Fibroblast of mammary gland (primary cell): ENCODE data around the gene CLINT1.
"Not testable (repeated sequence)": the region's sequence is repeated elsewhere in the genome, so short reads cannot be mapped to it uniquely, and the experiment has no call there.

Experiments
- DNase-seq: peaks from one replicate; pipeline ENCODE4 v3.0.0-alpha.2; 2010; ENCODE audit warnings: low read depth
- H3K4me3 ChIP-seq: 2 replicates; pipeline ENCODE4 v1.5.1; 2011; ENCODE audit warnings: low read depth, mild to moderate bottlenecking, low read length, moderate library complexity; ENCODE audit not compliant: control insufficient read depth
- CTCF ChIP-seq: conservative IDR thresholded peaks from 2 replicates; pipeline ENCODE4 v1.5.1; 2011; ENCODE audit warnings: low read depth, low read length, inconsistent platforms; ENCODE audit not compliant: control insufficient read depth, insufficient read depth

Gene CLINT1

GRCh38 chr5:157893611-157894010 lies 34.7 kb upstream of the CLINT1 start:
- no peak for TF ChIP-seq CTCF
- H3K4me3 ChIP-seq = no peak overlapping the region
- DNase-seq = no peak

GRCh38 chr5:157892974-157893373 lies 34.0 kb upstream of the CLINT1 start:
- H3K4me3 ChIP-seq = no peak overlapping the region
- TF ChIP-seq CTCF = no peak
- DNase-seq = no peak

- no peak overlapping the region for H3K4me3 ChIP-seq
- DNase-seq = no peak
- no peak for TF ChIP-seq CTCF
Observed at GRCh38 chr5:157890836-157891597, 32.1 kb upstream of the CLINT1 start.

GRCh38 chr5:157888814-157889532 lies 30.0 kb upstream of the CLINT1 start:
- TF ChIP-seq CTCF = no peak
- no peak overlapping the region for H3K4me3 ChIP-seq
- DNase-seq = no peak

- no peak for DNase-seq
- TF ChIP-seq CTCF = no peak
Observed at GRCh38 chr5:157886796-157887380, 27.9 kb upstream of the CLINT1 start.

GRCh38 chr5:157885051-157885450 lies 26.1 kb upstream of the CLINT1 start:
- DNase-seq = not testable (repeated sequence)

More at GRCh38 chr5:157886796-157887380, 27.9 kb upstream of the CLINT1 start:
- no peak overlapping the region for H3K4me3 ChIP-seq

GRCh38 chr5:157881498-157881897 lies 22.6 kb upstream of the CLINT1 start:
- not testable (repeated sequence) for DNase-seq, H3K4me3 ChIP-seq

More at GRCh38 chr5:157885051-157885450, 26.1 kb upstream of the CLINT1 start:
- H3K4me3 ChIP-seq = not testable (repeated sequence)
